ENCODE results near the gene ICAM5. TPM values are rescaled to one million over a fixed set of nuclear protein-coding genes. Genes with fewer than 3 reads are reported as not detected.
A peak's percentile ranks its signal among the peaks of the same experiment; 100 is the strongest.

Gene ICAM5
- polyA plus RNA-seq, 1 donor (not counting 4 experiments of a cell fraction or from before 2014, with no cell fraction given), result 0.20 TPM

GRCh38 chr19:10286803-10287737 is 2.7 kb upstream of the ICAM5 start, which contains the start of gene ICAM4:
TSS of gene ICAM4 (plus strand) at chr19:10286955. CDS start at chr19:10287013, 58 bp downstream.
- dilution Hi-C loops (cut with MboI; ENCODE audit: extremely low pct_ligation_motif_present, low sequenced_read_pairs), result no loop called here
- no peaks in the 10 kb centered on the region for H3K9me1 ChIP-seq (ENCODE audit: control insufficient read depth, extremely low read depth, insufficient read depth, low read length)
- FAIRE-seq (no peak), DNase-seq (ENCODE audit: low read depth, low spot score) (no peak)
- H3K4me2 ChIP-seq (ENCODE audit: control insufficient read depth, extremely low read depth, insufficient read depth, low read depth, low read length), result peak within 1 kb of the TSS; percentile 56
- H3K36me3 ChIP-seq (ENCODE audit: control insufficient read depth in 2 of 2, extremely low read depth in 1 of 2, insufficient read depth in 2 of 2, low read length in 2 of 2), result no peaks in the 10 kb centered on the region
- no peak within 1 kb of the TSS for H3K4me3 ChIP-seq (ENCODE audit: control insufficient read depth in 2 of 3, extremely low read depth in 1 of 3, insufficient read depth in 2 of 3, low read depth in 1 of 3, low read length in 3 of 3)
- H3K79me2 ChIP-seq (ENCODE audit: control insufficient read depth, insufficient read depth, low read length), result no peaks in the 10 kb centered on the region
- H3K9me3 ChIP-seq (ENCODE audit: control insufficient read depth, low read depth, low read length), result no peaks in the 10 kb centered on the region
- H3K27me3 ChIP-seq (ENCODE audit: control insufficient read depth, extremely low read depth, insufficient read depth, low read length), result peaks cover 42% of the 10 kb centered on the region
- no peak within 1 kb of the TSS for H3K27ac ChIP-seq (ENCODE audit: control insufficient read depth, insufficient read depth, low read length)
- TF ChIP-seq EZH2 (IDR thresholded peaks at IDR 0.05; ENCODE audit: low read length), result no peak
- no peak for TF ChIP-seq CTCF (optimal IDR thresholded peaks at IDR 0.05 in 1 of 3, IDR thresholded peaks at IDR 0.05 in 1 of 3, conservative IDR thresholded peaks at IDR 0.05 in 1 of 3; ENCODE audit: extremely low read depth in 1 of 3, insufficient read depth in 2 of 3, low read length in 3 of 3)
- peak within 1 kb of the TSS; percentile 26 for H2AFZ ChIP-seq (ENCODE audit: control insufficient read depth, low read length)
- no peaks in the 10 kb centered on the region for H4K20me1 ChIP-seq (ENCODE audit: control insufficient read depth, extremely low read depth, insufficient read depth, low read length)
- no peak within 1 kb of the TSS for H3K9ac ChIP-seq (ENCODE audit: control insufficient read depth, extremely low read depth, insufficient read depth, low read length)
- H3K4me1 ChIP-seq (ENCODE audit: control insufficient read depth, extremely low read depth, insufficient read depth, low read length), result peaks cover 50% of the 10 kb centered on the region

GRCh38 chr19:10288662-10289166 is 1.0 kb upstream of the ICAM5 start:
- DNase-seq (ENCODE audit: low read depth, low spot score), result no peak
- dilution Hi-C loops (cut with MboI; ENCODE audit: extremely low pct_ligation_motif_present, low sequenced_read_pairs), result no loop called here
- H3K9me3 ChIP-seq (ENCODE audit: control insufficient read depth, low read depth, low read length), result no peaks in the 10 kb centered on the region
- H3K9ac ChIP-seq (ENCODE audit: control insufficient read depth, extremely low read depth, insufficient read depth, low read length), result peak overlapping the region; percentile 4
- no peaks in the 10 kb centered on the region for H3K36me3 ChIP-seq (ENCODE audit: control insufficient read depth in 2 of 2, extremely low read depth in 1 of 2, insufficient read depth in 2 of 2, low read length in 2 of 2)
- TF ChIP-seq CTCF (optimal IDR thresholded peaks at IDR 0.05 in 1 of 3, IDR thresholded peaks at IDR 0.05 in 1 of 3, conservative IDR thresholded peaks at IDR 0.05 in 1 of 3; ENCODE audit: extremely low read depth in 1 of 3, insufficient read depth in 2 of 3, low read length in 3 of 3), result no peak
- TF ChIP-seq EZH2 (IDR thresholded peaks at IDR 0.05; ENCODE audit: low read length), result no peak
- H4K20me1 ChIP-seq (ENCODE audit: control insufficient read depth, extremely low read depth, insufficient read depth, low read length), result no peaks in the 10 kb centered on the region
- FAIRE-seq, result no peak
- peak overlapping the region; percentile 76 for H3K4me2 ChIP-seq (ENCODE audit: control insufficient read depth, extremely low read depth, insufficient read depth, low read depth, low read length)
- peak overlapping the region; percentile 66 for H2AFZ ChIP-seq (ENCODE audit: control insufficient read depth, low read length)
- H3K4me3 ChIP-seq (ENCODE audit: control insufficient read depth in 2 of 3, extremely low read depth in 1 of 3, insufficient read depth in 2 of 3, low read depth in 1 of 3, low read length in 3 of 3), result peak overlapping the region in 2 of 3 experiments; percentile 27 to 66
- no peaks in the 10 kb centered on the region for H3K9me1 ChIP-seq (ENCODE audit: control insufficient read depth, extremely low read depth, insufficient read depth, low read length)
- peaks cover 58% of the 10 kb centered on the region for H3K27me3 ChIP-seq (ENCODE audit: control insufficient read depth, extremely low read depth, insufficient read depth, low read length)
- no peaks in the 10 kb centered on the region for H3K79me2 ChIP-seq (ENCODE audit: control insufficient read depth, insufficient read depth, low read length)
- H3K27ac ChIP-seq (ENCODE audit: control insufficient read depth, insufficient read depth, low read length), result no peak overlapping the region
- peaks cover 43% of the 10 kb centered on the region for H3K4me1 ChIP-seq (ENCODE audit: control insufficient read depth, extremely low read depth, insufficient read depth, low read length)

Data from keratinocyte (primary cell).